Measurements from ENCODE around the gene ECPAS. TPM values are rescaled to one million over a fixed set of nuclear protein-coding genes. Genes with fewer than 3 reads are reported as not detected.
"Not testable (repeated sequence)": the region's sequence is repeated elsewhere in the genome, so short reads cannot be mapped to it uniquely, and the experiment has no call there.

ECPAS gene
- total RNA-seq, 4 donors from 2014 or later = 53.5 to 75.7 (median 66.1) TPM

- H3K4me3 ChIP-seq (ENCODE audit: low read depth, poor library complexity, severe bottlenecking) = no peak overlapping the region
- intact Hi-C loops (cut with DNase I; ENCODE audit: low total_unique reads) = no loop called here
- 86 to 91% methylated on average over 5 to 6 of the region's 6 CpGs for WGBS, 2 donors
- no peak for TF ChIP-seq POLR2A (IDR thresholded peaks at IDR 0.05)
- TF ChIP-seq, protein P1, sequence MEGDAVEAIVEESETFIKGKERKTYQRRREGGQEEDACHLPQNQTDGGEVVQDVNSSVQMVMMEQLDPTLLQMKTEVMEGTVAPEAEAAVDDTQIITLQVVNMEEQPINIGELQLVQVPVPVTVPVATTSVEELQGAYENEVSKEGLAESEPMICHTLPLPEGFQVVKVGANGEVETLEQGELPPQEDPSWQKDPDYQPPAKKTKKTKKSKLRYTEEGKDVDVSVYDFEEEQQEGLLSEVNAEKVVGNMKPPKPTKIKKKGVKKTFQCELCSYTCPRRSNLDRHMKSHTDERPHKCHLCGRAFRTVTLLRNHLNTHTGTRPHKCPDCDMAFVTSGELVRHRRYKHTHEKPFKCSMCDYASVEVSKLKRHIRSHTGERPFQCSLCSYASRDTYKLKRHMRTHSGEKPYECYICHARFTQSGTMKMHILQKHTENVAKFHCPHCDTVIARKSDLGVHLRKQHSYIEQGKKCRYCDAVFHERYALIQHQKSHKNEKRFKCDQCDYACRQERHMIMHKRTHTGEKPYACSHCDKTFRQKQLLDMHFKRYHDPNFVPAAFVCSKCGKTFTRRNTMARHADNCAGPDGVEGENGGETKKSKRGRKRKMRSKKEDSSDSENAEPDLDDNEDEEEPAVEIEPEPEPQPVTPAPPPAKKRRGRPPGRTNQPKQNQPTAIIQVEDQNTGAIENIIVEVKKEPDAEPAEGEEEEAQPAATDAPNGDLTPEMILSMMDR (IDR thresholded peaks at IDR 0.05) = no peak
- no peak for DNase-seq (ENCODE audit: low spot score in 2 of 2)
Observed at GRCh38 chr9:111501648-111502047, 17.5 kb upstream of the ECPAS start.

- 92 to 93% methylated on average over 12 of the region's 16 CpGs for WGBS, 2 donors
- TF ChIP-seq, protein P1 (IDR thresholded peaks at IDR 0.05) = no peak
- no peak for TF ChIP-seq POLR2A (IDR thresholded peaks at IDR 0.05)
- intact Hi-C loops (cut with DNase I; ENCODE audit: low total_unique reads) = no loop called here
- DNase-seq (ENCODE audit: low spot score in 2 of 2) = peak in 1 of 2 donors; percentile 69
- no peak overlapping the region for H3K4me3 ChIP-seq (ENCODE audit: low read depth, poor library complexity, severe bottlenecking)
Observed at GRCh38 chr9:111501005-111501562, 16.9 kb upstream of the ECPAS start.

DNA sequence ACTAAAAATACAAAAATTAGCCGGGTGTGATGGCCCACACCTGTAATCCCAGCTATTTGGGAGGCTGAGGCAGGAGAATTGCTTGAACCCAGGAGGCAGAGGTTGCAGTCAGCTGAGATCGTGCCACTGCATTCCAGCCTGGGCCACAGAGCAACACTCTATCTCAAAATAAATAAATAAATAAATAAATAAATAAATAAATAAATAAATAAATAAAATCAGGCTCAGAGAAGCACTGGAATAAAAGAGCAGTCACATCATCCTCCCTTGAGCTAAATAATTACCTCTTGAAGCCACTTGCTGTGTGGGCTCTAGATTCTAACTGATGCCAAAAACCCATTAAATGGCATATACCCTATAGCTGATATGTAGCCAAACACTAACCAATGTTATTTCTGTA lies 13.0 kb upstream of the ECPAS start:
- WGBS, 2 donors = 92 to 95% methylated on average over 2 of the region's 2 CpGs
- H3K4me3 ChIP-seq (ENCODE audit: low read depth, poor library complexity, severe bottlenecking); DNase-seq (ENCODE audit: low spot score in 2 of 2); intact Hi-C loops (cut with DNase I; ENCODE audit: low total_unique reads): not testable (repeated sequence)

DNA sequence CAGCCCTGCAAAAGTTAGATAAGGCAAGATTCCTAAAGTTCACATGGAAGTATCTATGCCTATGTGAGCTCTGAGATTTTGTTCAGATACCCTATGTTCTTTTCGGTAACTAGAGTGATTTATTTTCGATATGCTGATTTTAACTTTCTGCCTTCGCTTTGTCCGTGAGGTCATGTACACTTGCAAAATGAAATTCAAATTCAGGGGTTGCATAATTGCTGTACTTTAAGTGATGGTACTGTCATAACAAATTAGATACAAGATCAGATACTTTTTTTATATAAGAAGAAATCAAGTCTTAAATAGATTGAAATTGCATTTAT lies 350 bp upstream of the ECPAS start:
- WGBS, 2 donors = 0 to 1% methylated on average over 4 of the region's 4 CpGs
- TF ChIP-seq POLR2A (IDR thresholded peaks at IDR 0.05) = no peak
- intact Hi-C loops (cut with DNase I; ENCODE audit: low total_unique reads) = no loop called here
- no peak for DNase-seq (ENCODE audit: low spot score in 2 of 2)
- peak overlapping the region; percentile 97 for H3K4me3 ChIP-seq (ENCODE audit: low read depth, poor library complexity, severe bottlenecking)

DNA sequence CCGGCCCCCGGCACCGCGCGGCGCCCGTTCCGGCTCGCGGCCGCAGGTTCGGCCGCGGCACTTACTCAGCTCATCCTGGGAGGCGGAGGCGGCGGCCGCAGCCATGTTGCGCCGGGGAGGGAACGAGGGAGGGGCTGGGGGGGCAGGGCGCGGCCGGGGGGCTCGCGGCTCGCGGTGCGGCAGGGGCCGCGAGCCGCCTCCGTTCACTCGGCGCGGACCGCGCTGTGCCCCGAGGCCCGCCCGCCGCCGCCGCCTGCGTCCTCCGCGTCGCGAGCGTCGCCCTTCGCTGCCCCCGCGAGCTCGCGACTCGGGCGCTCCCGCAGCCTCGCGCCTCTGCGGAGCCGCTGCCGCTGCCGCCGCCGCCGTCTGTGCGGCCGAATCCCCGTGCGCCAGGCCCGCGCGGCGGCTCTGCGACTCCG lies 735 bp downstream of the ECPAS start:
- intact Hi-C loops (cut with DNase I; ENCODE audit: low total_unique reads) = no loop called here

GRCh38 chr9:111482694-111483438 lies 1.3 kb downstream of the ECPAS start:
- intact Hi-C loops (cut with DNase I; ENCODE audit: low total_unique reads) = no loop called here
- WGBS, 2 donors = 0% methylated on average over 40 to 42 of the region's 76 CpGs
- TF ChIP-seq, protein P1 (IDR thresholded peaks at IDR 0.05) = no peak
- TF ChIP-seq POLR2A (IDR thresholded peaks at IDR 0.05) = no peak
- H3K4me3 ChIP-seq (ENCODE audit: low read depth, poor library complexity, severe bottlenecking) = peak overlapping the region; percentile 97
- DNase-seq (ENCODE audit: low spot score in 2 of 2) = peak; percentile 74 to 96

More for the DNA sequence above, 735 bp downstream of the ECPAS start:
- TF ChIP-seq, protein P1 (IDR thresholded peaks at IDR 0.05) = no peak
- TF ChIP-seq POLR2A (IDR thresholded peaks at IDR 0.05) = no peak
- no peak for DNase-seq (ENCODE audit: low spot score in 2 of 2)
- peak overlapping the region; percentile 97 for H3K4me3 ChIP-seq (ENCODE audit: low read depth, poor library complexity, severe bottlenecking)
- 0% methylated on average over 66 of the region's 78 CpGs; no CpG with 5 or more reads in 1 of the 2 donors for WGBS, 2 donors

Data from lower leg skin (tissue), 4 donors.